GM21576 (cell line): ENCODE measurements around the gene BEAN1.

Experiments used
- ATAC-seq: cut with Tn5 transposase; IDR thresholded peaks from one replicate; pipeline ENCODE4 v1.9.1; 2021; ENCODE audit warnings: mild to moderate bottlenecking, moderate library complexity; ENCODE audit not compliant: unreplicated experiment

The BEAN1 gene

DNA sequence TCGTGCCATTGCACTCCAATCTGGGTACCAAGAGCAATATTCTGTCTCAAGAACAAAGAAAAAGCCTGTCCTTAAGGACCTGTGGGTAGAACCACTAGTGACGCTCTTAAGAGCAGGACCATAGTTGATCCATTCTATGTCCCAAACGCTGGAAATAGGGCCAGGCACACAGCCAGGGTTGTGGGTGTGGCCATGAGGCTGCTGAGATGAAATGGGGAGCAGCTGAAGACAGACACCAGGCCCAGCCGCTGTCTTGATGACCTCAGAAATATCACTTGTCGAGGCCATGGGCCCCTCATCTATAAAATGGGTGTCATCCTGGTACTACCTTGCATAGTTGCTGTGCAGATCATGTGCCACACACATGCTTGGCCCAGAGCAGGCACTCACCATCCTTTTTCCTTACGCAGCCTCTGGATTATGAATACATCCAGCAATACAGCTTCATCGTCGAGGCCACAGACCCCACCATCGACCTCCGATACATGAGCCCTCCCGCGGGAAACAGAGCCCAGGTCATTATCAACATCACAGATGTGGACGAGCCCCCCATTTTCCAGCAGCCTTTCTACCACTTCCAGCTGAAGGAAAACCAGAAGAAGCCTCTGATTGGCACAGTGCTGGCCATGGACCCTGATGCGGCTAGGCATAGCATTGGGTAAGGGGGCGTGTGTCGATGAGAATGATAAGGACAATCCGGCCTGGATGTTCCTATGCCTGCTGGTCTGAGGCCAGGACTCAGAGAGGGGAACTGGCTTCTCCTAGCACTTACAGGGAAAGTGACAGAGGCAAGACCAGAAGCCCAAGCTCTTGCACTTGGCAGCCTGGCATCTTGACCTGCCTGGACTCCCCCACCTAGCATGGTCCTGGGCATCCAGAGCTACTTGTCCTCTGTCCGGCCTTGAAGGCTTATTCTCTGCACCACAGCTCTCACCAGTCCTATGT, 35.1 kb upstream of the BEAN1 start:
- no peak for ATAC-seq

DNA sequence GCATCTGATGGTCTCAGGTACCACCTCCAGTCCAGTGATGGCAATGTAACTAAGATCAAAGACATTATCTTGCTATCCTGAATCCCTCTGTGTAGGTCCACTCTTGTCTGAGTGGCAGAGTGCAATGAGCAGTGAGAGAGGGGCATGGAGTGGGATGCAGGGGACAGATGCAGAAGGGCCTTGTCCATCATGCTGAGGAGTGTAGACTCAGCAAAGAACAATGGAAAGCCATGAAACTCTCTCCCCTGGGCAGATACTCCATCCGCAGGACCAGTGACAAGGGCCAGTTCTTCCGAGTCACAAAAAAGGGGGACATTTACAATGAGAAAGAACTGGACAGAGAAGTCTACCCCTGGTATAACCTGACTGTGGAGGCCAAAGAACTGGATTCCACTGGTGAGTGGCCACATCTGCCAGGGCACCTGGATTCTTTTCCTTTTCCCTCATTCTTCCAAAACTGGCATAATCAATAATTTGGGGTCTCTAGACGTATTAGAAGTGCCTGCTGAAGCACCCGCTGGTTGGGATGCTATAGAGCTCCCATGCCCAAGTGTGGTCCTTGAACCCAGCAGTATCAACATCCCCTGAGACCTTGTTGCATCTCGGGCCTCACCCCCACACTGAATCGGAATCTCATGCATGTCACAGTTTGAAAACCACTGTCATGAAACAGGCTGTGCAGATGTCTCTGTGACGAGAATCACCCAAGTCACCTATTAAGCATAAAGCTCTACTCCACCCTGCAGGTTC, 31.1 kb upstream of the BEAN1 start:
- no peak for ATAC-seq

DNA sequence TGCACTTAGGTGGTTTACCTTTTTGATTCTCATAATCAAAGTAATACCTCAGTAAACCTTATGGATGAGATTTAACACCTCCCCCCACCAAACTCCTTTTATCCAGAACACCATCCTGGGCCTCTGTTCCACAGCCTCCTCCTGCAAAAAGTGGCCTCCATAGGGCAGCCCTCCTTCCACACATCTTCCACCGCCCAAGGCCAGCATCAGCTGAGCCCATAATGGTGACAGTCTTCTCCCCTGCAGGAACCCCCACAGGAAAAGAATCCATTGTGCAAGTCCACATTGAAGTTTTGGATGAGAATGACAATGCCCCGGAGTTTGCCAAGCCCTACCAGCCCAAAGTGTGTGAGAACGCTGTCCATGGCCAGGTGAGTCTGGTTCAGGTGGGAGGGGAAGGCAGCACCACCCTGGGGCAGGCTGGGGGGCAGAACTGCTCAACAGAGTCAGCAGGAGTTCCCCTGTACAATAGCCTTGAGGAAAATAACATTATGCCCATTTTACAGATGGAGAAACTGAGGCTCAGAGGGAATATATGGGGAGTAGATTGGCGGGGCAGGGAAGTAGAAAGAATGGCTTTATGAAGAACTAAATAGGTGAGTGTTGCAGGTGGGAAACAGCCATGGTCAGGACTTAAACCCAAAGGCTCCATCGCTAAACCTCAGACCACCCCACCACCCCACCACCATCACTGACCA, 29.2 kb upstream of the BEAN1 start:
- no peak for ATAC-seq

DNA sequence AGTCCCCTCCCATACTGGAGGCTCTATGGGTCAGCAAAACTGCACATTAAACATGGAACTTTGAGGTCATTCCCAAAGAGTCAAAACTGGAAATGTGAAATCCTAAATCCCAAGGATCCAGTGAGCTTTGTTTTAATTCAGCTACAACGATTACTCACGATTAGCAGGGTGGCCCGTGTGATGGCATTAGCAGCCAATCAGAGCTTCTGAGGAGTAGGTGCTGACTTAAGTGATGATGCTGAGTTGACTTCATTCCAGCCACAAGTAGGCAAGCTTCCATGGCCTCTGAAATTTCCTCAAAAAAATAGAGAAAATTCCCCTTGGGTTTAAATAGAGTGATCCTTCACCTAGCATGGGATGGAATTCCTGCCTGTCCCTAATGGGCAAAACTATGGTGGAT, 28.1 kb upstream of the BEAN1 start:
- ATAC-seq = no peak

DNA sequence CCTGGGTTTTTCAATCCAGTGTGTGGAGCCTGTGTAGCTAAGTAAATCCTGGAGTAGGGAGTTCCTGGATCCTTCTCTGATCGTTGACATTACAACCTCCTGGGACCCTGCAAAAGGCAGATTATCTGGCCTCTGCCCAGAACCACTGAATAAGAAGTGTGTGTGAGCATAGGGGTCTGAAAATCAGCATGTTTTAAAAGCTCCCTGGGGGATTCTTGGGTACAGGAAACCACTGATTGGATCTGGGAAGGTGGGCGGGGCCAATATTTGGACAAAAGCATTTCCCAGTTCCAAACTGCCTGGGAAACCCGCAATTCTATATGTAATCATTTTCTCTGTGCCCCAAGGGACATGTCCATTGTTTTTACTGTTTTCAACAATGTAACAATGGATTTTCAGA, 27.2 kb upstream of the BEAN1 start:
- ATAC-seq = no peak

DNA sequence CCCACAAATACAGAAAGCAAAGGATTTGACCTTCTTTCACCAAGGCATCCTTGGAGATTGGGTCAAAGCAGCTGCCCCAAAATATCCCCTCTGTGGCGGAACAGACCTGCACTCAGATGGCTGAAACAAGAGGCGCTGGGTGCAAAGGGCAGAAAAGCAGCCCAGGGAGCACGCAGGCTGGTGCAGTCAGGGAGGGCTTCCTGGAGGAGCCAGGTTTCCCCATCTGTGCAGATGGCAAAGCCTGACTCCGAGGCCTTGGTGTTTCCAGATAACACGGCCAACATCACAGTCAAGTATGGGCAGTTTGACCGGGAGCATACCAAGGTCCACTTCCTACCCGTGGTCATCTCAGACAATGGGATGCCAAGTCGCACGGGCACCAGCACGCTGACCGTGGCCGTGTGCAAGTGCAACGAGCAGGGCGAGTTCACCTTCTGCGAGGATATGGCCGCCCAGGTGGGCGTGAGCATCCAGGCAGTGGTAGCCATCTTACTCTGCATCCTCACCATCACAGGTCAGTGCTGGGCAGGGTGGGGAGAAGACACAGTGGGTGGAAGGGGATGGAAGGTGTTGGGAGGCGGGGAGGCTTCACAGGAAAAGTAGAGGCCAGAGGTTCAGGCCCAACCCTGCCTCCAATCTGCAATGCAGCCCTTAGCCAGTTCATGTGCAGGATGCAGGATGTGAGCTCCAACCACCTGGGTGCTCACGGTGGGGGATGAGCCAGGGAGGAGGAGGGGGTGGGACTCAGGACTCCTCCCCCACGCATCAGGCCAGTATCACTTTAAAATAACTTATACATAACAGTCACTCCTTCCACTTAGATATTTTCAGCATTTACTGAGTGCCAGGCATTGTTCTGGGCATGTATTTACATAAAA, 26.4 kb upstream of the BEAN1 start:
- no peak for ATAC-seq

DNA sequence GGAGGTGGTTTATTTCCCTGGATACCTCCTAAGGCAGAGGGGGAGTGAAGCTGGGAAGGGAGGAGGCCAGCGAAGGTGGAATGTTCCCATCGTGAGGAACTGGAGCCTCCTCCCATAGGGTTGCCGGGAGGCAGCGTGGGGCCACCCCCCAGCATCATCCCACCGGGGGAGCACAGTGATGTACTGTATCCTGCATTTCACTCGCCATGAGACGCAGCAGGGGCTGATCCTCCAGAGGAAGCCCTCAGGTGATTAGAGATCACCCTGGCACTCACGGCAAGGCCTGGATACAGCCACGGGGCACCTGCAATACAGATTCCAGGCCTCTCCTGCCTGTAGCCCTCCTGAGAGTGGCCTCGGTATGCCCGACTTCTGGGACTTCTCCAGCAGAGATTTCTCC, 25.5 kb upstream of the BEAN1 start:
- no peak for ATAC-seq

DNA sequence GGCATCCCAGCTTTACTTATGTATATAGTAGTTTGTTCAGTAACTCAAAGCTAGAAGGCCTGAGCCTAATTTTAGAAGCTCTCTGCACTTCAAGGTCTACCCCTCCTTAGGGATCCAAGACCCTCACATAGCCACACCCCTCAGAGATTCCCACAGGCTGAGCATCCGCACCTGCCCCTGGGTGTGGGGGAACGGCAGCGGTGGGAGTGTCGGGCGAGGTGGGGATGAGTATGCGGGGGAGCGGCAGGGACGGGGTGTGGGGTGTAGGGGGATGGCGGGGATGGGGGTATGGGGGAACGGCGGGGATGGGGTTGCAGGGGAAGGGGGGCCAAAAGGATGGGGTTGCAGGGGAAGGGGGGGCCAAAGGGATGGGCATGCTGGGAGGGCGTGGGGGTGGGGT, 24.9 kb upstream of the BEAN1 start:
- no peak for ATAC-seq

DNA sequence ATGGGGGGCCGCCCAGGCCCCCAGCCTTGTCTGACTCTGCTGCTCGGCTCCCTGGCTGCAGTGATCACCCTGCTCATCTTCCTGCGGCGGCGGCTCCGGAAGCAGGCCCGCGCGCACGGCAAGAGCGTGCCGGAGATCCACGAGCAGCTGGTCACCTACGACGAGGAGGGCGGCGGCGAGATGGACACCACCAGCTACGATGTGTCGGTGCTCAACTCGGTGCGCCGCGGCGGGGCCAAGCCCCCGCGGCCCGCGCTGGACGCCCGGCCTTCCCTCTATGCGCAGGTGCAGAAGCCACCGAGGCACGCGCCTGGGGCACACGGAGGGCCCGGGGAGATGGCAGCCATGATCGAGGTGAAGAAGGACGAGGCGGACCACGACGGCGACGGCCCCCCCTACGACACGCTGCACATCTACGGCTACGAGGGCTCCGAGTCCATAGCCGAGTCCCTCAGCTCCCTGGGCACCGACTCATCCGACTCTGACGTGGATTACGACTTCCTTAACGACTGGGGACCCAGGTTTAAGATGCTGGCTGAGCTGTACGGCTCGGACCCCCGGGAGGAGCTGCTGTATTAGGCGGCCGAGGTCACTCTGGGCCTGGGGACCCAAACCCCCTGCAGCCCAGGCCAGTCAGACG, 24.4 kb upstream of the BEAN1 start:
- no peak for ATAC-seq

DNA sequence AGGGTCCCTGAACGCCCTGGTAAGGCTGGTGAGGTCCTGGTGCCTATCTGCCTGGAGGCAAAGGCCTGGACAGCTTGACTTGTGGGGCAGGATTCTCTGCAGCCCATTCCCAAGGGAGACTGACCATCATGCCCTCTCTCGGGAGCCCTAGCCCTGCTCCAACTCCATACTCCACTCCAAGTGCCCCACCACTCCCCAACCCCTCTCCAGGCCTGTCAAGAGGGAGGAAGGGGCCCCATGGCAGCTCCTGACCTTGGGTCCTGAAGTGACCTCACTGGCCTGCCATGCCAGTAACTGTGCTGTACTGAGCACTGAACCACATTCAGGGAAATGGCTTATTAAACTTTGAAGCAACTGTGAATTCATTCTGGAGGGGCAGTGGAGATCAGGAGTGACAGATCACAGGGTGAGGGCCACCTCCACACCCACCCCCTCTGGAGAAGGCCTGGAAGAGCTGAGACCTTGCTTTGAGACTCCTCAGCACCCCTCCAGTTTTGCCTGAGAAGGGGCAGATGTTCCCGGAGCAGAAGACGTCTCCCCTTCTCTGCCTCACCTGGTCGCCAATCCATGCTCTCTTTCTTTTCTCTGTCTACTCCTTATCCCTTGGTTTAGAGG, 23.5 kb upstream of the BEAN1 start:
- ATAC-seq = no peak

DNA sequence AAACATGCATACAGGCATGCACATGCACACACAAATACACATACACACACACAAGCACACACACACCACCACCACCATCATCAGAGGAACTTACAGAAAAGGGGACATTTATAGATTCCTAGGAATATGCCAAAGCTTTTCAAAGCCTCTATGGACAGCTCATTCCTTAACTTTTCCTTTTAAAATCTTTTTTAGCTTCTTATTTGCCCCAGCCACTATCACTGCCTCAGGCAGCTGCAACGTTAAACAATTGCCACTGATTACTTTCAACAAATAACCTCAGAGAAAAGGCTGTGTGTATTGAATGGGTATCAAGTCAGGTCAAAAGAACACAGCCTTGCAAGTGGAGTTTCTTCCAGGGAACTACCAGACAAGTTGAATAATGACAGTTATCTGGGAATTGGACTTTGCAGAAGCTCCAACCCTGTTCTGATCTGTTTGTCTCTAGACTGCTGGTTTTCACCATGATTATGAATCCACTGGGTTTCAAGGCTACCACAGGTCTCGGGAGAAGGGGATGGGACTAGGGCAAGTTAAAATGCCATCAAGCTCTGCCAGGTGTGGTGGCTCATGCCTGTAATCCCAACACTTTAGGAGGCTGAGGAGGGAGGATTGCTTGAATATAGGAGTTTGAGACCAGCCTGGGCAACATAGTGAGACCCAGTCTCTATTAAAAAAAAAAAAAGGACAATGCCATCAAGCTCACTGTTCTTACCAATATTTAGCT, 21.9 kb upstream of the BEAN1 start:
- ATAC-seq = no peak

DNA sequence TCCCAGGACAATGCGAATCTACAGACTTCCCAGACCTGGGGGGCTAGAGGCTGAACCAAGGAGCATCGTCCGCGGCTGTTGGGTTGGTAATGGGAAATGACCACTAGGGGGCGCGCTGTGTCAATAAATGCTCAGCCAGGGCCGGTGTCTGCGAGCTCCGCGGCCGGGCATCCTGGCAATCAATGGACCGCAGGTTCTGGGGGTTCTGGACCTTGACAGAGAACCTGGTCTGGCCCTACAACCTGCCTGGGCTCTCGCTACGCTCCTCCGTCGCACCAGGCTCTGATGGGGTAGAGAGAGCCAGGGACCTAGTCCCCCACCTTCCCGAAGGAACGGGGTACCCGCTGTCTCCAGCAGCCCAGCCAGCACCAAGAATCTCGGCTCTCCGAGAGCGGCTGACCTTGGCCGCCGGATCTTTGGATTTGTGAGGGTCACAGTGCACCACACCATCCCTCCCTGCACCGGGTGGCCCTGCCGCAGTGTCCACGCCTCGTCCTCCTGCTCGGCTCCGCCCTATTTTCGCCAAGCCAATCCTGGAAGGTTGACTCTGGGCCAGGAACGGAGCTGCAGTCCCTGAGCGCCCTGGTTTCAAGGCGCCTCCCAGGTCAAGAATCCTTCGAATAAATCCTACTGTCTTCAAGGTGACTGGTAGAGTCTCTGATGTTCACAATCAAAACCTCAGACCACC, 20.4 kb upstream of the BEAN1 start:
- peak; percentile 82 for ATAC-seq

DNA sequence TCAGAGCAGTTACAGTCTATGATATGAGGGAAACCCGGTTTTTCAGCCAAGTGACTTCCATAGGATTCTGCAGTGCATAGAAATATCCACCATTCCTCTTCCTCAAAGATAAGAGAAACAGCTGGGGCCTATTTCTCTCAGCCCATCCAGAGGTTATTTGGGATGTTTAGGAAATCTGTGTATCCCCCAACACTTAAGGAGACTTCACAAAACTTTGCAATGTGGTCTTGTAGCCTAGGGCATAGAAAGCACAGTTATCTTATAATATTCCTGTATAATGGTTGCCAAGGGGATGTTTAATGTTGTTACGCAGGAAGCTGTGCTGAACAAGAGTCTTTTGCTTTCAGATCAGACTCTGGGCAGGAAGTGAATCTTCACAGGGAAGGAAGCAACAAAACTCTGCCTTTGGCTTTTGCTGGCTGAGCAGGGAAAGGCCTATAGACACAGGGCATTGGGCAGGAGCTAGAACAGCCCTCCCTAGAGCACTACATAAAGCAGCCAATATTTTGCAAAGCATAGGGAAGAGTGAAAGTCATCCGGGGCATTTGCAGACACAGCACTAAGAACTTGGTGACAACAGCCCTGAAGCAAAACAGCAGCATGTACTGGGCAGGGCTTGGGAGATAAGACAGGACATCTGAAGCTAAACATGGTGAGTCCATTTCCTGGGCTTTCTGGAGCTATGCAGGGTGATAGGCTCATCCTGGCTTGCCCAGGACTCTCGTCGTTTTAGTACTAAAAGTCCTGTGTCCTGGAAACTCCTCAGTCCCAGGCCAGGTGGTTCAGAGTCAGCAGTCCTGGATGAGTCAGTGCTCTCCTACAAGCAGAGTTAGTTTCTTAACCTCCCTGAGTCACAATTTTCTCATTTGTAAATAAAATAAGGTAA, 18.7 kb upstream of the BEAN1 start:
- no peak for ATAC-seq

DNA sequence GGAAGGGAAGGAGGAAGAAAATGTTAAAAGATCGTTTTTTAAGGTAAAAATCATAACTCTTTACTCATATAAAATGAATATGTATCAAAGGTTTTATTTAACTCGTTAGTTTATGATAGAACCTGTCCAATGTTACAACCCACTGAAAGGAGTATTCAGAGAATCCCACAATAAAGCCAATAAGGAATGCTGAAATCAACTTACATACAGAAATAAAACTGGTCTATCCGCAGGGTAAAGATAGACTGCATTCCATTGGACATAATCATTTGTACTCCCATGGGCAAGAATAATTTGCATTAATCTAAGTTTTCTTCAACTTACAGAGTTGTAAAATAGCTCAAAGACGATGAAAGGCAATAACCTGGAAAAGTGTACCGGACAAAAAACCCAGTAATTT, 17.9 kb upstream of the BEAN1 start:
- ATAC-seq = no peak

DNA sequence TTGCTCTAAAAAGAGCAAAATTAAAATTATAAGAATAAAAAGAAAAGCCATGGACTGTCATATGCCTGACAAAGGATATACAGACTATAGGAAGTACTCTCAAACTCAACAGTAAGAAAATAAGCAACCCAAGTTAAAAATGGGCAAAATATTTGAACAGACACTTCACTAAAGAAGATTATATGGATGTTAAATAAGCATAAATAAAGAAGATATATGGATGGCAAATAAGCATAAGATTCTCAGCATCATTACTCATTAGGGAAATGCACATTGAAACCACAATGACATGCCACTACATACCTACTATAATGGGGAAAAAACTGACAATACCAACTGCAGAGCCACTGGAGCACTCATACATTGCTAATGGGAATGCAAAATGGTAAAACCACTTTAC, 14.9 kb upstream of the BEAN1 start:
- no peak for ATAC-seq

DNA sequence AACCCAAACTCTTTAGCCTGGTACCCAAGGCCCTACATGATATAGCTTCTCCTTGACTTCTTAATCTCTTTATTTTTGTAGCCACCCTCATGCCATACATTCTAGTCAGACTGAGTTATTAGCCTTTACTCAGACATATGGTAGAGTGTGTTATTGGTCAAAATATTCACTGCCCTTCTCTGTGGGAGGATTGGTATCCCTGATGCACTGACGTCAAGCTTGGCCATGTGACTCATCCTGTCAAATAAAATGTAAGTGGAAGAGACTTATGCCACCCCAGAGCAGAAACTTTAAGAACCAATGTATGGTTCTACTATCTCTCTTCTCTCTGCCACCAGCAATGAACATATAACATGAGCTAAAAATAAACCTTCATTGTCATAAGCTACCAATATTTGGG, 12.2 kb upstream of the BEAN1 start:
- no peak for ATAC-seq

DNA sequence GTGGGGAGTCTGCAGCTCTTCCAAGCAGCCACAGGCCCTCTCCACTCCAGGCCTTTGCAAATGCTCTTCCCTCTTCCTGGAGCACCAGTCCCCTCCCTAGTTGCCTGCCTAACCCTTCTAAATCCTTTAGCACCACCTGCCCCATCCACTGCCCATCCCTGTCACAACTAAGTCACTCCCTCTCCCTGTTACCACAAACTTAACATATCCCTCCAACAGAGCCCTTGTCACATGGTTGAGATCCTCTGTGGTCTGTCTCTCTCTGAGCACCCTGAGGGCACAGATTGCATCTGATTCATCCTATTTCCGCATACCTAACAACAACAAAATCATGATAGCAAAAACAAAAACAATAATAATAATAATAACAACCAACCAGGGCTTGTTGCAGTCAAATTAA, 11.0 kb upstream of the BEAN1 start:
- no peak for ATAC-seq
